HepG2 (cell line): Measurements from ENCODE around the gene NOXO1. TPM values are rescaled to one million over a fixed set of nuclear protein-coding genes. Genes with fewer than 3 reads are reported as not detected.

Experiments used
- AGO1 ChIP-seq: fragments of 200-400 bp; formaldehyde crosslinking; IDR thresholded peaks from 2 replicates; pipeline ENCODE4 v1.6.1; 2017; ENCODE audit warnings: mild to moderate bottlenecking, low read depth, low read length, moderate library complexity; ENCODE audit not compliant: poor library complexity, severe bottlenecking
- DMAP1 ChIP-seq: IDR thresholded peaks from 2 replicates; pipeline ENCODE4 v1.6.1; 2016
- EED ChIP-seq: sonication (generic); formaldehyde crosslinking; IDR thresholded peaks from 2 replicates; pipeline ENCODE4 v1.5.0; 2020; ENCODE audit warnings: mild to moderate bottlenecking, missing genetic modification reagents
- ESRRA ChIP-seq: sonication (generic); formaldehyde crosslinking; IDR thresholded peaks from 2 replicates; pipeline ENCODE4 v1.5.1; 2020; ENCODE audit warnings: mild to moderate bottlenecking, low read depth, missing genetic modification reagents
- GPN1 ChIP-seq: sonication (generic); formaldehyde crosslinking; IDR thresholded peaks from 2 replicates; pipeline ENCODE4 v1.5.1; 2020; ENCODE audit warnings: missing genetic modification reagents, borderline replicate concordance
- JARID2 ChIP-seq: sonication (generic); formaldehyde crosslinking; IDR thresholded peaks from 2 replicates; pipeline ENCODE4 v1.8.1; 2023; ENCODE audit warnings: missing genetic modification reagents, inconsistent platforms; ENCODE audit not compliant: insufficient replicate concordance
- POGZ ChIP-seq: sonication (generic); formaldehyde crosslinking; IDR thresholded peaks from 2 replicates; pipeline ENCODE4 v1.4.0; 2020; ENCODE audit warnings: mild to moderate bottlenecking, missing genetic modification reagents
- POLR2A ChIP-seq, 2 experiments: IDR thresholded peaks; 2 replicates each; pipeline ENCODE4 v1.6.1; 2011; ENCODE audit warnings: low read depth in 2 of 2, low read length in 2 of 2, mild to moderate bottlenecking in 1 of 2, moderate library complexity in 1 of 2; ENCODE audit not compliant: insufficient read depth in 1 of 2
- RARA ChIP-seq: IDR thresholded peaks from 2 replicates; pipeline ENCODE4 v1.6.1; 2016; ENCODE audit warnings: missing genetic modification reagents, missing compliant biosample characterization
- REL ChIP-seq: sonication (generic); formaldehyde crosslinking; conservative IDR thresholded peaks from 2 replicates; pipeline ENCODE4 v1.8.0; 2022; ENCODE audit warnings: mild to moderate bottlenecking, missing genetic modification reagents, moderate library complexity
- SATB2 ChIP-seq: sonication (generic); formaldehyde crosslinking; IDR thresholded peaks from 2 replicates; pipeline ENCODE4 v1.5.0; 2020; ENCODE audit warnings: missing genetic modification reagents
- SOX5 ChIP-seq: IDR thresholded peaks from 2 replicates; pipeline ENCODE4 v1.6.1; 2016; ENCODE audit warnings: borderline replicate concordance
- TEAD3 ChIP-seq: optimal IDR thresholded peaks from 2 replicates; pipeline ENCODE3; 2016; ENCODE audit warnings: borderline replicate concordance
- ZFX ChIP-seq: sonication (generic); formaldehyde crosslinking; IDR thresholded peaks from 2 replicates; pipeline ENCODE4 v1.4.0; 2020; ENCODE audit warnings: mild to moderate bottlenecking, low read depth, missing genetic modification reagents, moderate library complexity
- ZNF160 ChIP-seq: sonication (generic); formaldehyde crosslinking; IDR thresholded peaks from 2 replicates; pipeline ENCODE4 v1.8.0; 2022; ENCODE audit warnings: mild to moderate bottlenecking, inconsistent platforms, missing genetic modification reagents
- ZNF615 ChIP-seq: sonication (generic); formaldehyde crosslinking; IDR thresholded peaks from 2 replicates; pipeline ENCODE4 v1.5.0; 2020; ENCODE audit warnings: mild to moderate bottlenecking, missing genetic modification reagents, borderline replicate concordance
- ZNF816 ChIP-seq: sonication (generic); formaldehyde crosslinking; IDR thresholded peaks from 2 replicates; pipeline ENCODE4 v1.8.0; 2022; ENCODE audit warnings: missing genetic modification reagents, mild to moderate bottlenecking, borderline replicate concordance
- ZSCAN9 ChIP-seq: IDR thresholded peaks from 2 replicates; pipeline ENCODE4 v1.6.1; 2016; ENCODE audit warnings: borderline replicate concordance
- polyA plus RNA-seq, 8 experiments: library from polyadenylated mRNA; depleted of rRNA in 3 of 8; stranded (reverse) in 7 of 8; unstranded in 1 of 8; fragments of >200 nt; fragmentation: Illumina TruSeq in 4 of 8; extraction: Trizol in 4 of 8; gene quantifications; 2 replicates each; pipeline versions ENCODE4 v1.2.1 to v1.2.3, GENCODE V29; 2011 to 2016; ENCODE audit warnings: low read depth in 4 of 8, missing spikeins in 1 of 8, mixed read lengths in 1 of 8; ENCODE audit not compliant: insufficient read depth in 1 of 8
- total RNA-seq, 5 experiments: library from RNA; depleted of rRNA; stranded (reverse); fragments of >200 nt; fragmentation: Illumina TruSeq; extraction: Trizol; gene quantifications; 2 replicates each; pipeline ENCODE4 v1.2.3, GENCODE V29; 2016; ENCODE audit warnings: low read depth in 1 of 5
- TF ChIP-seq, protein P1 (sequence below): IDR thresholded peaks from 2 replicates; pipeline ENCODE4 v1.6.1; 2016
- TF ChIP-seq, protein P2 (sequence below): sonication (generic); formaldehyde crosslinking; IDR thresholded peaks from 2 replicates; pipeline ENCODE4 v1.8.1; 2022; ENCODE audit warnings: mild to moderate bottlenecking, missing genetic modification reagents
- TF ChIP-seq, protein P3 (sequence below): sonication (generic); formaldehyde crosslinking; IDR thresholded peaks from 2 replicates; pipeline ENCODE4 v1.5.0; 2020; ENCODE audit warnings: missing genetic modification reagents
- TF ChIP-seq, protein P4 (sequence below): sonication (generic); formaldehyde crosslinking; IDR thresholded peaks from 2 replicates; pipeline ENCODE4 v1.9.0; 2021; ENCODE audit warnings: missing genetic modification reagents, borderline replicate concordance
- TF ChIP-seq, protein P5 (sequence below): IDR thresholded peaks from 2 replicates; pipeline ENCODE4 v1.6.1; 2018; ENCODE audit warnings: missing genetic modification reagents

The NOXO1 gene
- total and polyA plus RNA-seq, 2 of the 13 experiments (the other 11 are each of a cell fraction or from before 2014, with no cell fraction given): 0.69 to 1.4 TPM

DNA sequence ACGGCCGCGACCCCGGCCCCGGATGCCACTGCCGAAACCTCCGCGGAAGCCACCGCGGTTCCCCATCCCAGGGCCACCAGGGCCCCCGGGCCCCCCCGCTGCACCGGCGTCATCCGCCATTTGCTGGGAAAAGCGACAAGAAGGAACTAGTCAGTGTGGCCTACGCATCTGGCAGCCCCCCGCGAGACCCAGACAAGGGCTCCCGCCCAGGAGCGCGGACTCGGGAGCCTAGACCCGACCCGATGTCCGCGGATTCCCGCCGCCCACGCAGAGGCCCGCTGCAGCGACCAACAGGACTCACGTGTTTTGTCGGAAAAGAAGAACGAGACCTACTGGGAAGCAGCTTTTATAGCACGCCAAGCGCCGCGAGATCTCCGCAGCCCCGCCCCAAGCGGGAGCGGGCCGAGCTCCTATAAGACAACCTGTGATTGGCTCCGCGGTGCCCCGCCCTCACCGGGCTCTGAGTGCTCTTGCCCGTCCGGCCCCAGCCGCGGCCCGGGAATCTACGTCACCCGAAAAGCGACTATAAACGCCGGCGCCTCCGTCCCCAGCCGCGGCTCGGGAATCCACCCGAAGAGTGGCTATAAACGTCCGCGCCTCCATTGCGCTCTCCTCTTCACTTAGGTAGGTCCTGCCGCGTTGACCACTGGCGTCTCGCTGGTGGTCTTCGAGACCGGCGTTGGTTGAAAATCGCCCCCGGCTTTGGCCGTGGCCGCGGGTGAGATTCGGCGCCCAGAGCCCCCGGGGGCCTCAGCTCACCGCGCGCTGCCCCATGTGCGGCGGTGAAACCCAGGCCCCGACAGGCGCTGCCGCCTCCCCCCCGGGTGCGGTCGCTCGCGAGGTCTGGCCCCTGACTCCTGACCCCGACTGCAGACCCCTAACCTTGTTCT is 16.5 kb downstream of the NOXO1 start, which contains the start of gene RPS2 (continued):
- TF ChIP-seq REL (CRISPR knock-in tag) (no peak), ZFX (CRISPR knock-in tag) (peak; percentile 81; the same call in 1 of the 2 replicates), JARID2 (CRISPR knock-in tag) (no peak), SOX5 (CRISPR knock-in tag) (no peak), POGZ (CRISPR knock-in tag) (peak; percentile 59), ZNF615 (CRISPR knock-in tag) (no peak), EED (CRISPR knock-in tag) (peak; percentile 35; the same call in 1 of the 2 replicates), POLR2A (IDR thresholded peaks at IDR 0.05; ENCODE audit: insufficient read depth in 1 of 2, low read depth in 2 of 2, low read length in 2 of 2) (peak; percentile 100), AGO1 (peak; percentile 36), ZNF816 (no peak), ESRRA (peak; percentile 50; the same call in 1 of the 2 replicates), ZSCAN9 (CRISPR knock-in tag) (no peak), TEAD3 (CRISPR knock-in tag) (peak; percentile 5), RARA (CRISPR knock-in tag) (0 out of 2 replicates have a peak, but pooled peaks have one; percentile 26), DMAP1 (peak; percentile 94), SATB2 (CRISPR knock-in tag) (0 out of 2 replicates have a peak, but pooled peaks have one; percentile 75), ZNF160 (CRISPR knock-in tag) (peak; percentile 66; the same call in 1 of the 2 replicates), GPN1 (no peak)
- TF ChIP-seq, protein P1, sequence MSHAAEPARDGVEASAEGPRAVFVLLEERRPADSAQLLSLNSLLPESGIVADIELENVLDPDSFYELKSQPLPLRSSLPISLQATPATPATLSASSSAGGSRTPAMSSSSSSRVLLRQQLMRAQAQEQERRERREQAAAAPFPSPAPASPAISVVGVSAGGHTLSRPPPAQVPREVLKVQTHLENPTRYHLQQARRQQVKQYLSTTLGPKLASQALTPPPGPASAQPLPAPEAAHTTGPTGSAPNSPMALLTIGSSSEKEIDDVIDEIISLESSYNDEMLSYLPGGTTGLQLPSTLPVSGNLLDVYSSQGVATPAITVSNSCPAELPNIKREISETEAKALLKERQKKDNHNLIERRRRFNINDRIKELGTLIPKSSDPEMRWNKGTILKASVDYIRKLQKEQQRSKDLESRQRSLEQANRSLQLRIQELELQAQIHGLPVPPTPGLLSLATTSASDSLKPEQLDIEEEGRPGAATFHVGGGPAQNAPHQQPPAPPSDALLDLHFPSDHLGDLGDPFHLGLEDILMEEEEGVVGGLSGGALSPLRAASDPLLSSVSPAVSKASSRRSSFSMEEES (CRISPR knock-in tag): peak; percentile 65
- TF ChIP-seq, protein P2, sequence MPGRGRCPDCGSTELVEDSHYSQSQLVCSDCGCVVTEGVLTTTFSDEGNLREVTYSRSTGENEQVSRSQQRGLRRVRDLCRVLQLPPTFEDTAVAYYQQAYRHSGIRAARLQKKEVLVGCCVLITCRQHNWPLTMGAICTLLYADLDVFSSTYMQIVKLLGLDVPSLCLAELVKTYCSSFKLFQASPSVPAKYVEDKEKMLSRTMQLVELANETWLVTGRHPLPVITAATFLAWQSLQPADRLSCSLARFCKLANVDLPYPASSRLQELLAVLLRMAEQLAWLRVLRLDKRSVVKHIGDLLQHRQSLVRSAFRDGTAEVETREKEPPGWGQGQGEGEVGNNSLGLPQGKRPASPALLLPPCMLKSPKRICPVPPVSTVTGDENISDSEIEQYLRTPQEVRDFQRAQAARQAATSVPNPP (CRISPR knock-in tag): no peak
- TF ChIP-seq, protein P3, sequence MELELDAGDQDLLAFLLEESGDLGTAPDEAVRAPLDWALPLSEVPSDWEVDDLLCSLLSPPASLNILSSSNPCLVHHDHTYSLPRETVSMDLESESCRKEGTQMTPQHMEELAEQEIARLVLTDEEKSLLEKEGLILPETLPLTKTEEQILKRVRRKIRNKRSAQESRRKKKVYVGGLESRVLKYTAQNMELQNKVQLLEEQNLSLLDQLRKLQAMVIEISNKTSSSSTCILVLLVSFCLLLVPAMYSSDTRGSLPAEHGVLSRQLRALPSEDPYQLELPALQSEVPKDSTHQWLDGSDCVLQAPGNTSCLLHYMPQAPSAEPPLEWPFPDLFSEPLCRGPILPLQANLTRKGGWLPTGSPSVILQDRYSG: no peak
- TF ChIP-seq, protein P4, sequence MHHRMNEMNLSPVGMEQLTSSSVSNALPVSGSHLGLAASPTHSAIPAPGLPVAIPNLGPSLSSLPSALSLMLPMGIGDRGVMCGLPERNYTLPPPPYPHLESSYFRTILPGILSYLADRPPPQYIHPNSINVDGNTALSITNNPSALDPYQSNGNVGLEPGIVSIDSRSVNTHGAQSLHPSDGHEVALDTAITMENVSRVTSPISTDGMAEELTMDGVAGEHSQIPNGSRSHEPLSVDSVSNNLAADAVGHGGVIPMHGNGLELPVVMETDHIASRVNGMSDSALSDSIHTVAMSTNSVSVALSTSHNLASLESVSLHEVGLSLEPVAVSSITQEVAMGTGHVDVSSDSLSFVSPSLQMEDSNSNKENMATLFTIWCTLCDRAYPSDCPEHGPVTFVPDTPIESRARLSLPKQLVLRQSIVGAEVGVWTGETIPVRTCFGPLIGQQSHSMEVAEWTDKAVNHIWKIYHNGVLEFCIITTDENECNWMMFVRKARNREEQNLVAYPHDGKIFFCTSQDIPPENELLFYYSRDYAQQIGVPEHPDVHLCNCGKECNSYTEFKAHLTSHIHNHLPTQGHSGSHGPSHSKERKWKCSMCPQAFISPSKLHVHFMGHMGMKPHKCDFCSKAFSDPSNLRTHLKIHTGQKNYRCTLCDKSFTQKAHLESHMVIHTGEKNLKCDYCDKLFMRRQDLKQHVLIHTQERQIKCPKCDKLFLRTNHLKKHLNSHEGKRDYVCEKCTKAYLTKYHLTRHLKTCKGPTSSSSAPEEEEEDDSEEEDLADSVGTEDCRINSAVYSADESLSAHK: peak; percentile 34; the same call in 1 of the 2 replicates
- TF ChIP-seq, protein P5, sequence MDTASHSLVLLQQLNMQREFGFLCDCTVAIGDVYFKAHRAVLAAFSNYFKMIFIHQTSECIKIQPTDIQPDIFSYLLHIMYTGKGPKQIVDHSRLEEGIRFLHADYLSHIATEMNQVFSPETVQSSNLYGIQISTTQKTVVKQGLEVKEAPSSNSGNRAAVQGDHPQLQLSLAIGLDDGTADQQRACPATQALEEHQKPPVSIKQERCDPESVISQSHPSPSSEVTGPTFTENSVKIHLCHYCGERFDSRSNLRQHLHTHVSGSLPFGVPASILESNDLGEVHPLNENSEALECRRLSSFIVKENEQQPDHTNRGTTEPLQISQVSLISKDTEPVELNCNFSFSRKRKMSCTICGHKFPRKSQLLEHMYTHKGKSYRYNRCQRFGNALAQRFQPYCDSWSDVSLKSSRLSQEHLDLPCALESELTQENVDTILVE: no peak
